B cell (primary cell): ENCODE data around the gene DNTT. TPM values are rescaled to one million over a fixed set of nuclear protein-coding genes. Genes with fewer than 3 reads are reported as not detected.
A peak's percentile ranks its signal among the peaks of the same experiment; 100 is the strongest.

Experiments
- ATAC-seq: fragments of 200-7000 bp; cut with Tn5 transposase; one replicate; pipeline ENCODE4 v1.10.0; 2021; ENCODE audit warnings: low read depth, mild to moderate bottlenecking, moderate number of reproducible peaks, moderate library complexity
- CTCF ChIA-PET: fragments of 350-600 bp; sonication (Branson Sonifier 250); formaldehyde crosslinking; loops from one replicate; lab custom pipeline; 2021; ENCODE audit warnings: antibody characterized with exemption, inconsistent platforms; lab: Charles Lee
- POLR2A ChIA-PET: fragments of 350-600 bp; sonication (Branson Sonifier 250); formaldehyde crosslinking; loops from one replicate; lab custom pipeline; 2021; ENCODE audit warnings: antibody characterized with exemption; lab: Charles Lee
- DNase-seq: peaks from one replicate; pipeline ENCODE4 v3.0.0; 2013
- H2AFZ ChIP-seq: 2 replicates; pipeline ENCODE4 v1.6.1; 2012; ENCODE audit warnings: mild to moderate bottlenecking, low read depth, low read length; ENCODE audit not compliant: insufficient read depth, poor library complexity, severe bottlenecking
- H3K27ac ChIP-seq, 2 donors: 1 replicate in 1 of 2; 2 replicates in 1 of 2; pipeline ENCODE4 v1.5.1; 2012 to 2013; ENCODE audit warnings: low read length in 2 of 2, mild to moderate bottlenecking in 2 of 2, moderate library complexity in 1 of 2
- H3K27me3 ChIP-seq, 4 experiments: fragments of 200-600 bp in 1 of 4; sonication (generic) in 1 of 4; replicated peaks in 1 of 4; 1 replicate in 2 of 4; 2 replicates in 2 of 4; pipeline versions ENCODE4 v1.6.1 to v1.7.0; 2013 to 2016; ENCODE audit warnings: low read length in 3 of 4, mild to moderate bottlenecking in 2 of 4, mixed read lengths in 1 of 4, moderate library complexity in 1 of 4; ENCODE audit not compliant: insufficient read depth in 4 of 4, control insufficient read depth in 3 of 4; ENCODE audit errors: control extremely low read depth in 1 of 4
- H3K36me3 ChIP-seq, 2 experiments: replicated peaks in 1 of 2; 1 replicate in 1 of 2; 2 replicates in 1 of 2; pipeline versions ENCODE4 v1.6.1 to v1.7.1; 2013; ENCODE audit warnings: low read length in 1 of 2; ENCODE audit not compliant: insufficient read depth in 2 of 2, control insufficient read depth in 1 of 2; ENCODE audit errors: control extremely low read depth in 1 of 2, extremely low read depth in 1 of 2
- H3K4me1 ChIP-seq, 2 donors: fragments of 200-600 bp in 1 of 2; sonication (generic) in 1 of 2; 1 replicate in 1 of 2; 2 replicates in 1 of 2; pipeline versions ENCODE4 v1.5.1 to v1.6.1; 2013 to 2017; ENCODE audit warnings: low read length in 2 of 2; ENCODE audit not compliant: control insufficient read depth in 2 of 2, insufficient read depth in 2 of 2
- H3K4me2 ChIP-seq: replicated peaks from 2 replicates; pipeline ENCODE3; 2012; ENCODE audit warnings: mild to moderate bottlenecking, low read depth, low read length; ENCODE audit not compliant: poor library complexity, severe bottlenecking
- H3K4me3 ChIP-seq, 5 experiments: fragments of 200-600 bp in 1 of 5; sonication (generic) in 1 of 5; 1 replicate in 3 of 5; 2 replicates in 2 of 5; pipeline versions ENCODE4 v1.5.1 to v1.7.0; 2011 to 2016; ENCODE audit warnings: low read length in 4 of 5, mild to moderate bottlenecking in 4 of 5, low read depth in 2 of 5, control low read depth in 1 of 5, moderate library complexity in 1 of 5; ENCODE audit not compliant: insufficient read depth in 1 of 5; ENCODE audit errors: control extremely low read depth in 1 of 5, extremely low read depth in 1 of 5
- H3K79me2 ChIP-seq: fragments of 200-600 bp; sonication (generic); one replicate; pipeline ENCODE4 v1.6.0; 2016; ENCODE audit warnings: low read length; ENCODE audit not compliant: control insufficient read depth, insufficient read depth
- H3K9ac ChIP-seq: fragments of 200-600 bp; sonication (generic); 2 replicates; pipeline ENCODE4 v1.6.1; 2017; ENCODE audit warnings: mild to moderate bottlenecking, low read length, moderate library complexity
- H3K9me3 ChIP-seq, 3 donors: one replicate each; pipeline versions ENCODE4 v1.6.1 to v1.7.1; 2013; ENCODE audit warnings: low read length in 2 of 3; ENCODE audit not compliant: control insufficient read depth in 2 of 3, insufficient read depth in 1 of 3; ENCODE audit errors: control extremely low read depth in 1 of 3
- H4K20me1 ChIP-seq: 2 replicates; pipeline ENCODE4 v1.6.0; 2012; ENCODE audit warnings: mild to moderate bottlenecking, low read length; ENCODE audit not compliant: insufficient read depth, control insufficient read depth, poor library complexity, severe bottlenecking
- H3K27ac Mint-ChIP-seq: one replicate; pipeline ENCODE4 v1.8.0; 2021; ENCODE audit warnings: mixed read lengths
- H3K27me3 Mint-ChIP-seq: one replicate; pipeline ENCODE4 v1.8.0; 2021; ENCODE audit warnings: mixed read lengths
- H3K4me1 Mint-ChIP-seq: one replicate; pipeline ENCODE4 v1.8.0; 2021; ENCODE audit warnings: mixed read lengths
- H3K4me3 Mint-ChIP-seq: one replicate; pipeline ENCODE4 v1.8.0; 2021; ENCODE audit warnings: mixed read lengths
- H3K9me3 Mint-ChIP-seq: one replicate; pipeline ENCODE4 v1.8.0; 2022; ENCODE audit warnings: mixed read lengths; ENCODE audit not compliant: insufficient read depth
- EZH2 ChIP-seq: IDR thresholded peaks from 2 replicates; pipeline ENCODE4 v1.6.1; 2012; ENCODE audit warnings: borderline replicate concordance, low read depth, mild to moderate bottlenecking, moderate library complexity, low read length; ENCODE audit not compliant: insufficient read depth, poor library complexity, severe bottlenecking
- WGBS: methylation state at CpG from one replicate; pipeline ENCODE4 v1.1.5; 2013; ENCODE audit warnings: missing lambda C conversion rate; ENCODE audit not compliant: insufficient coverage; 5-methylcytosine and 5-hydroxymethylcytosine counted together
- intact Hi-C: fragments of 100-400 bp; cut with micrococcal nuclease; formaldehyde crosslinking; loops from one replicate; pipeline ENCODE4 v1.10.0; 2022
- polyA plus RNA-seq: library from polyadenylated mRNA; depleted of rRNA; stranded (reverse); fragments of >200 nt; gene quantifications from 2 replicates; pipeline ENCODE4 v1.2.3, GENCODE V29; 2012
- total RNA-seq, 2 donors: library from RNA; stranded (reverse); fragments of 120-200 nt in 1 of 2; gene quantifications; 1 replicate in 1 of 2; 2 replicates in 1 of 2; pipeline versions ENCODE4 v1.2.3 to v1.2.4, GENCODE V29; 2013 to 2022
- TF ChIP-seq, protein P1 (sequence below): fragments of 200-600 bp; IDR thresholded peaks from one replicate; pipeline ENCODE4 v1.8.0; 2022; ENCODE audit warnings: antibody characterized with exemption, mild to moderate bottlenecking

DNTT gene
- total and polyA plus RNA-seq, 2 donors (not counting 1 experiment from before 2014, with no cell fraction given): not detected

DNA sequence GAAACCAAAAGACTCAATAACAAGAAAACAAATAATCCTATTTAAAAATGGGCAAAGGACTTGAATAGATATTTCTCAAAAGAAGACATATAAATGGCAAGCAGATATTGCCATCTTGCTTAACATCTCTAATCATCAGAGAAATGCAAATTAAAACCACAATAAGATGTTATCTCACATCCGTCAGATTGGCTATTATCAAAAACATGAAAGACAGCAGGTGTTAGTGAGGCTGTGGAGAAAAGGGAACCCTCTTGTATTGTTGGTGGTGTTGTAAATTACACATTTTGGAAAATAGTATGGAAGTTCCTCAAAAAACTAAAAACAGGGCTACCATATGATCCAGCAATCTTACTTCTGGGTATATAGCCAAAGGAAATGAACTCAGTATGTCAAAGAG is 28.9 kb downstream of the DNTT start:
- TF ChIP-seq, protein P1, sequence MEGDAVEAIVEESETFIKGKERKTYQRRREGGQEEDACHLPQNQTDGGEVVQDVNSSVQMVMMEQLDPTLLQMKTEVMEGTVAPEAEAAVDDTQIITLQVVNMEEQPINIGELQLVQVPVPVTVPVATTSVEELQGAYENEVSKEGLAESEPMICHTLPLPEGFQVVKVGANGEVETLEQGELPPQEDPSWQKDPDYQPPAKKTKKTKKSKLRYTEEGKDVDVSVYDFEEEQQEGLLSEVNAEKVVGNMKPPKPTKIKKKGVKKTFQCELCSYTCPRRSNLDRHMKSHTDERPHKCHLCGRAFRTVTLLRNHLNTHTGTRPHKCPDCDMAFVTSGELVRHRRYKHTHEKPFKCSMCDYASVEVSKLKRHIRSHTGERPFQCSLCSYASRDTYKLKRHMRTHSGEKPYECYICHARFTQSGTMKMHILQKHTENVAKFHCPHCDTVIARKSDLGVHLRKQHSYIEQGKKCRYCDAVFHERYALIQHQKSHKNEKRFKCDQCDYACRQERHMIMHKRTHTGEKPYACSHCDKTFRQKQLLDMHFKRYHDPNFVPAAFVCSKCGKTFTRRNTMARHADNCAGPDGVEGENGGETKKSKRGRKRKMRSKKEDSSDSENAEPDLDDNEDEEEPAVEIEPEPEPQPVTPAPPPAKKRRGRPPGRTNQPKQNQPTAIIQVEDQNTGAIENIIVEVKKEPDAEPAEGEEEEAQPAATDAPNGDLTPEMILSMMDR: no peak
- no peak for TF ChIP-seq EZH2
- POLR2A ChIA-PET: no interaction called here
- intact Hi-C loops: no loop called here

GRCh38 chr10:96334616-96335526 is 30.6 kb downstream of the DNTT start:
- H3K27me3 Mint-ChIP-seq: peaks cover 15% of the 10 kb centered on the region
- no peak for TF ChIP-seq EZH2
- TF ChIP-seq, protein P1: peak; percentile 44
- no peaks in the 10 kb centered on the region for H3K79me2 ChIP-seq
- no peak overlapping the region for H3K4me2 ChIP-seq
- H3K27ac Mint-ChIP-seq: no peak overlapping the region
- 44% methylated on average over 3 of the region's 5 CpGs for WGBS
- H3K4me1 Mint-ChIP-seq: peaks cover 7% of the 10 kb centered on the region
- no peak overlapping the region for H3K4me3 Mint-ChIP-seq
- H3K4me1 ChIP-seq: peaks cover 0 to 3% of the 10 kb centered on the region in 2 donors
- DNase-seq: peak; percentile 32
- no peak overlapping the region for H3K27ac ChIP-seq
- no peaks in the 10 kb centered on the region for H3K27me3 ChIP-seq
- H2AFZ ChIP-seq: no peak overlapping the region
- no peaks in the 10 kb centered on the region for H3K9me3 ChIP-seq
- intact Hi-C loops: no loop called here
- H3K36me3 ChIP-seq: no peaks in the 10 kb centered on the region
- H3K9ac ChIP-seq: no peak overlapping the region
- no peaks in the 10 kb centered on the region for H4K20me1 ChIP-seq
- H3K4me3 ChIP-seq: no peak overlapping the region
- CTCF ChIA-PET: interaction anchor here (0.7 to 9.3 kb wide), 13 partner anchors 9 to 109 kb away, joined by 3 to 107 read pairs (median 3); no protein-coding TSS in a partner anchor
- no peaks in the 10 kb centered on the region for H3K9me3 Mint-ChIP-seq
- POLR2A ChIA-PET: no interaction called here
- no peak for ATAC-seq

More for the DNA sequence above, 28.9 kb downstream of the DNTT start:
- WGBS: no CpG with 5 or more reads among the region's 1 CpG
- no peak overlapping the region for H3K4me3 Mint-ChIP-seq
- CTCF ChIA-PET: interaction anchor here (1.2 to 9.3 kb wide), 4 partner anchors 15 to 107 kb away, joined by 3 to 107 read pairs (median 4); no protein-coding TSS in a partner anchor
- Histone ChIP-seq H3K4me1 (peaks cover 0 to 3% of the 10 kb centered on the region in 2 donors), H3K27me3 (no peaks in the 10 kb centered on the region), H3K9ac (no peak overlapping the region), H3K79me2 (no peaks in the 10 kb centered on the region), H2AFZ (no peak overlapping the region), H3K36me3 (no peaks in the 10 kb centered on the region), H4K20me1 (no peaks in the 10 kb centered on the region), H3K27ac (no peak overlapping the region), H3K9me3 (no peaks in the 10 kb centered on the region), H3K4me3 (no peak overlapping the region), H3K4me2 (no peak overlapping the region)
- no peak for ATAC-seq
- H3K4me1 Mint-ChIP-seq: peaks cover 7% of the 10 kb centered on the region
- DNase-seq: no peak
- H3K9me3 Mint-ChIP-seq: no peaks in the 10 kb centered on the region
- H3K27ac Mint-ChIP-seq: no peak overlapping the region
- peaks cover 19% of the 10 kb centered on the region for H3K27me3 Mint-ChIP-seq
